Astrocyte of the hippocampus (primary cell): Measurements from ENCODE around the gene MAGEC1.
A peak's percentile ranks its signal among the peaks of the same experiment; 100 is the strongest.
"Not testable (repeated sequence)": the region's sequence is repeated elsewhere in the genome, so short reads cannot be mapped to it uniquely, and the experiment has no call there.

Source experiments
- DNase-seq: peaks from one replicate; pipeline ENCODE4 v3.0.0; 2011; ENCODE audit warnings: low read depth, low spot score

Gene MAGEC1

GRCh38 chrX:141903400-141904155, at the start of gene MAGEC1:
Gene MAGEC1, plus strand, starts transcription at chrX:141903894. Its CDS starts 1,179 bp downstream, at chrX:141905073.
- no peak for DNase-seq

- DNase-seq = no peak
Measured at GRCh38 chrX:141857479-141857878, 46.2 kb upstream of the MAGEC1 start.

- no peak for DNase-seq
Measured at GRCh38 chrX:141879616-141880015, 24.1 kb upstream of the MAGEC1 start.

- DNase-seq = not testable (repeated sequence)
Measured at GRCh38 chrX:141888811-141889210, 14.9 kb upstream of the MAGEC1 start.

GRCh38 chrX:141894733-141895132, 9.0 kb upstream of the MAGEC1 start:
- DNase-seq = no peak

- no peak for DNase-seq
Measured at GRCh38 chrX:141897690-141898089, 6.0 kb upstream of the MAGEC1 start.

GRCh38 chrX:141902366-141902765, 1.3 kb upstream of the MAGEC1 start:
- no peak for DNase-seq

GRCh38 chrX:141904262-141904661, 568 bp downstream of the MAGEC1 start:
- no peak for DNase-seq

- no peak for DNase-seq
Measured at GRCh38 chrX:141917801-141918200, 14.1 kb downstream of the MAGEC1 start.

- DNase-seq = no peak
Measured at GRCh38 chrX:141924293-141924692, 20.6 kb downstream of the MAGEC1 start.

- no peak for DNase-seq
Measured at GRCh38 chrX:141928432-141928831, 24.7 kb downstream of the MAGEC1 start.

- no peak for DNase-seq
Measured at GRCh38 chrX:141934059-141934641, 30.5 kb downstream of the MAGEC1 start.

- DNase-seq = no peak
Measured at GRCh38 chrX:141935645-141936044, 32.0 kb downstream of the MAGEC1 start.

GRCh38 chrX:141936080-141936479, 32.4 kb downstream of the MAGEC1 start:
- DNase-seq = peak; percentile 2

- DNase-seq = no peak
Measured at GRCh38 chrX:141941234-141941633, 37.5 kb downstream of the MAGEC1 start.

- DNase-seq = no peak
Measured at GRCh38 chrX:141945426-141945825, 41.7 kb downstream of the MAGEC1 start.

GRCh38 chrX:141947350-141947749, 43.7 kb downstream of the MAGEC1 start:
- DNase-seq = no peak

GRCh38 chrX:141952603-141953002, 48.9 kb downstream of the MAGEC1 start:
- DNase-seq = no peak

GRCh38 chrX:141958675-141959074, 55.0 kb downstream of the MAGEC1 start:
- no peak for DNase-seq
